Inflammatory macrophage (primary cell): ENCODE data around the gene RPGRIP1L.

ENCODE experiments used
- DNase-seq, 2 donors: peaks; one replicate each; pipeline ENCODE4 v3.0.0-alpha.2; 2020 to 2022

Gene RPGRIP1L

GRCh38 chr16:53651357-53651756, 52.3 kb downstream of the RPGRIP1L start:
- DNase-seq, result no peak

DNA sequence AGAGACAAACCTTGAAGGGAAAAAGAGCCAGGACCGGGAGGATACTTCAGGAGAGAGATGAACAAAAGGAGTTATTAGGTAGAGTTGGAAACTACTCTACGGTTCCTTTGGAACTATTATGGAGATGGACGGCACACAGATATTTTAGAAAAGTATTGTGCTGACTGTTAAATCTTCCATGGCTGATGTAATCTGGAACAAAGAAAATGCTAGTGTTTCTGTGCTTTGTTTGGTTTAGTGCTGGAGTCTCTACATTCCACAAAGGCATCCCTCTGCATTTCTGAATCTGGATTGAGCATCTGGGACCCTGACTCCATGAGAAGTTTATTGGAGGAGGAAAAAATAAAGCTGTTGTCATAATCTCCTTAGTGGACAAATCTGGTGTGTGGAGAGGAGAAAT, 57.2 kb downstream of the RPGRIP1L start:
- DNase-seq, result no peak

DNA sequence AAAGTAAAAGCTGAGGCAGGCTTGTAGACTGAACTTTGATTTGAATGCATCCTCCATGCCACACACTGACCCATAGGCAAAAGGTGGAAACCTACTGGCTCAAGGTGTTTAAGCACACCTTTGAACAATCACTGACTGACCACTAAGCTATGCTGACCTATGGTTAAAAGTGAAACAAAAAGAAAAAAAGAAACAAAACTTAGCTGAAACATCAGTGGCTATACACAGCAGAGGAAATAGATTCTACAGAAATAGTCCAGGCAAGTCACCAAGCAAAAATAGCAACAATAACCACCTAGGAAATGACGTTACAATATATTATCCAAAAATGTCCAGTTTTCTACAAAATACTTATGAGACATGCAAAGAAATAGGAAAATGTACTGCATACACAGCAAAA, 60.2 kb downstream of the RPGRIP1L start:
- DNase-seq, result no peak

GRCh38 chr16:53642094-53642493, 61.6 kb downstream of the RPGRIP1L start:
- DNase-seq, result no peak

GRCh38 chr16:53636978-53637377, 66.7 kb downstream of the RPGRIP1L start:
- DNase-seq, result no peak

GRCh38 chr16:53632526-53632925, 71.1 kb downstream of the RPGRIP1L start:
- no peak for DNase-seq

DNA sequence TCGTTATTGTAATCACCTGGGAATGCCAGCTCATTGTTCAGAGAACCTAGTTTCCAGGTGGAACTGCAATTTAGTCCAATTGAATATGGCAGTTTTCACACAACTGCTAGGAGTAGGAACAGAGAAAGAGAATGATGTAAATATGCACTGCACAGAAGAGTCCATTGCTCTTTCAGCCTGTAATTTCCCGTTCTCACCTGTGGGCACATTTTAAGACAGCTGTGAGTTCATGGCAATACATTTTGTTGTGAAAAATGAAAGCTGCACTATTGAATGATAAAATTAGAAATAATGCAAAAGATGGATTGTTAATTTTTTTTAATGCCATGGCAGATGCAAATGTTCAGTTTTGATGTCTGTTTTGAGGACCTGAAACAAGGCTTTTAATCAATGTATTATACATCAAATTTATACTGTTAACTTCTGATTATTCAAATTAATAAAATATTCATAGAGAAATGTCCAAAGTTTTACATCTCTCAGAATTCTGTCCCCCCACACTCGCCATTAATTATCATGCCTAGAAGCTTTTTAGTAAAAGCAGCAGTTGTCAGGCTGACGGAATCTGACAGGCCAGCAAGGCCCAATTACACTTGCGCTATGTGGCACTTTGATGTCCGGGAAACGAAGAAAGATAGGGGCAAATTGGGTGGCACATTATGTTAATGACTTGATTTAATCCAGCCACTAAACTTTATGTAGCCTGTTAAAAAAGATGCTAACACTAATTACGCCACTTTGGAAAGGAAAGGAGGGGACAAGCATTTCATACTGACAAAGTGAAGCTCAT, 72.2 kb downstream of the RPGRIP1L start:
- no peak for DNase-seq

DNA sequence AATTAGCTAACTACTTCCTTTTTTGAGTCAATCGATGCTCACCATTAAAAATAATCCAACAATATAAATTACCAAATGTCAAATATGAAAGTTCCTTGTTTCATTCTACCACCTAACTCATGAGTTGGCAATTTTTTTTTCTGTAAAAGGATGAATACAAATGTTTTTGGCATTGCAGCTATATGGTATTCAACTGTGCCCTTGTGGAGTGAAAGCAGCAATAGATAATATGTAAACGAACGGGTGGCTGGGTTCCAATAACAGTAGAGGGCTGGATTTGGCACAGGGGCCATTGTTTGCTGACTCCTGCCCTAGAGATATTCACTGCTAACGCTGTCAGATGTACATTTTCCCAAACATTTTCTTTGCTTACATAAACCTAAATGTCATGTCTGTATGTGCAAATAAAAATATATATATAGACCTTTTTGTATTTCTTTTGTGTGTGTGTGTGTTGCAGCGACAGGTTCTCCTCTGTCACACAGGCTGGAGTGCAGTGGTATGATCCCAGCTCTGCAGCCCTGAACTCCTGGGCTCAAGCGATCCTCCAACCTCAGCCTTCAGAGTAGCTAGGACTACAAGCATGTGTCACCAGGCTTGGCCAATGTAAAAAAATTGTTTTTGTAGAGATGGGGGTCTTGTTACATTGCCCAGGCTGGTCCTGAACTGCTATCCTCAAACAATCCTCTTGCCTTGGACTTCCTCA, 73.9 kb downstream of the RPGRIP1L start:
- DNase-seq, result no peak

GRCh38 chr16:53629151-53629550, 74.5 kb downstream of the RPGRIP1L start:
- DNase-seq, result no peak

GRCh38 chr16:53626811-53627210, 76.8 kb downstream of the RPGRIP1L start:
- no peak for DNase-seq

DNA sequence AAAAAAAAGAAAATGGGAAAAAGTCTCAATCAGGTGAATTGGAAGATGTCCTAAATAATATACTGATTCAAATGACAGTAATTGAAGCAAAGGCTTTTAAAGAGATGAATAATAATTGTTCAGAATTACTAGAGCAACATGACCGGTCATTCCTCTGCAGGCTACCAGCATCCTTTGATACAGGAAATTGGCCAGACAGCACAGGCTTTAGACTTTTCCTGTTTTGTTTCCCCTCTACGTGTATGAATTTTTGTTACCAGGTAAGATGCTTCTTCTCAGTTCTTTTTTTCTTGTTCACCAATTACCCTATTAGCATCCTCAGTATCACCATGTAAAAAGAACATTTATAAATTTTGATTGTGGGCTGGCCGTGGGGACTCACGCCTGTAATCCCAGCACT, 77.5 kb downstream of the RPGRIP1L start:
- no peak for DNase-seq

GRCh38 chr16:53625221-53625620, 78.4 kb downstream of the RPGRIP1L start:
- no peak for DNase-seq

DNA sequence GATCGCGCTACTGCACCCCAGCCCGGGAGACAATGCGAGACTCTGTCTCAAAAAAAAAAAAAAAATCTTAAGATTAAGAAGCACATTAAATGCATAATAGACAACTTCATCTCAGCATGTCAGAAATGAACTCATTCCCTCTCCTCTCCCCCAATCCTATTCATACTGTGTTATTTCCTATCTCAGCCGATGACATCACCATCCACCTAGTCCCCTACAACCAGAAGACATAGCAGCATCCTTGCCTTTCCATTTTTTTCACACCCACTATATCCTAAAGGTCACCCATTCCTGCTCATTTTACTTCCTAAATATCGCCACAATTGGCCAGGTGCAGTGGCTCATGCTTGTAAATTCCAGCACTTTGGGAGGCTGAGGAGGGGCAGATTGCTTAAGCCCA, 81.3 kb downstream of the RPGRIP1L start:
- DNase-seq, result no peak

- no peak for DNase-seq
These were observed 83.2 kb downstream of the RPGRIP1L start for GRCh38 chr16:53620476-53620875.

DNA sequence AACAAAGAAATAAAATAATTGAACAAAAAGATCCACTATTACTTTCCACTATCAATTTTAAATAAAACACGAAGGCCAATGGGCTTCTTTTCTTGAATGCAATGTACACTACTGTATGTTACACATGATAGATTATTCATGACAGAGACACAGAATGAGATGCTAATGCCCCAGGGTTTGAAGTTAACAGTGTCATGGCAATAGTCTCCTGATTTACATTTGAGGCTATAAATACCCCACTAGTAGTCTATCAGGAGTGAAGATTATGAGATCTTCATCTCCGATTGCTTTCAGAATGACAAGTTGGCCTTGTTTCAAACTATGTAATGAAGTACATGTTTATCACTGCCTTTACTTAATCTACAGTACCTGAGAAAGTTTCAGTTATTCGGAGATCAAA, 84.4 kb downstream of the RPGRIP1L start:
- no peak for DNase-seq

- DNase-seq, result no peak
These were observed 89.3 kb downstream of the RPGRIP1L start for GRCh38 chr16:53614346-53614745.

- no peak for DNase-seq
These were observed 91.7 kb downstream of the RPGRIP1L start for GRCh38 chr16:53612003-53612402.

GRCh38 chr16:53611179-53611696, 92.4 kb downstream of the RPGRIP1L start:
- DNase-seq, result no peak

DNA sequence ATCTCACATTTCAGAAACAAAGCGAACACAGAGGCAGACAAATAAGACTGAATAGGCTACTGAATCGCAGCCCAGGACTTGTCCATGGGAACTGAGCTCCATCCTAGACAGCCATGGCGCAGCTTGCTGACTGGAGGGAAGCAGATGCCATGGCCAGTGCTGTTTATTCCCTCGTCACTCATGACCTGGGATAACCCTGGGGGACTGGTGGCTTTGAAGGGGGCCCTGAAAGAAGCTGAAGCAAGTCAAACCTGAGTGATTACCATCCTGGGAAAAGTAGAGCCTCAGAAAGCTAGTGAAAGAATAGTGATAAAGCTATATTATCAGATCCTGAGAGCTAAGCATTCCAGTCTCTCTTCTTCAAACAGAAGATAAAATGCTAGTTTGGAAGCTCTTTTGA, 94.1 kb downstream of the RPGRIP1L start:
- no peak for DNase-seq

- DNase-seq, result no peak
These were observed 95.6 kb downstream of the RPGRIP1L start for GRCh38 chr16:53608094-53608493.

- no peak for DNase-seq
These were observed 97.7 kb downstream of the RPGRIP1L start for GRCh38 chr16:53605831-53606400.

DNA sequence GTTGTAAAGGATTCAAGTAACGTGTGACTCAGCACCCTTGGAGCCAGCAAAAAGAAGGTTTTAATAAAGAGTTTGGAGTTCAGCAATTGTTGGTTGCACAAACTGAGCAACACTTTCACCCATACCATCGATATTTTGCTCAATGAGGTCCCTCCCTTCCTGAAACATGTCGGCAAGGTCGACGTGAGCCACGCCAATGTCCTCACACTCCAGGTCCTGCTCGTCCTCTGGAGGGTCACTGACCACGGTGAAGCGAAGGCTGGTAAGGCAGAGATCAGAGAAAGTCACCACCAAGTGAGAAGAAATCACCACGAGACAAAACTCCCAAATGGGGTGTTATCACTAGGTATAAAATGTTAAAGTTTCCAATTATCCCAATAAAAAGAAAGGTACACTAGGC, 98.3 kb downstream of the RPGRIP1L start:
- DNase-seq, result no peak

DNA sequence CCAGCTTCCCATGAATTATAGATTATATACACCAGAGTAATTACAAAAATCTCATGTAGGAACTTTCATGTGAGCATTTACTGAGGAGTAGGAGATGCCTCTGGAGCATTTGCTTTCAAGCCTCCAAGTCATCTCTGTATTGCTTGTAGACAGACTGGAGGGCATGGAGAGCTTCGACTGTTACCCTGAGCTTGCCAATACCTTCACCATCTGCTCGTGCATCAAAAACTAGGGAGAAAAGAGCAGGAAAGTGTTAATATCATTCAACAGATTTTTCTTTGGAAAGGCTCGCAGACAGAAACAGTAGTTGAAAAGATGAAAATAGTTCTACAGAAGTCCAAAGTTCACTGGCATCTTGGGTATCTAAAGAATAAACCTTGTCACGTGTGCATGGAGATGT, 101.7 kb downstream of the RPGRIP1L start:
- DNase-seq, result no peak

GRCh38 chr16:53600616-53601015, 103.0 kb downstream of the RPGRIP1L start:
- DNase-seq, result no peak
